ENCODE results near the gene FBXO30.

The FBXO30 gene

DNA sequence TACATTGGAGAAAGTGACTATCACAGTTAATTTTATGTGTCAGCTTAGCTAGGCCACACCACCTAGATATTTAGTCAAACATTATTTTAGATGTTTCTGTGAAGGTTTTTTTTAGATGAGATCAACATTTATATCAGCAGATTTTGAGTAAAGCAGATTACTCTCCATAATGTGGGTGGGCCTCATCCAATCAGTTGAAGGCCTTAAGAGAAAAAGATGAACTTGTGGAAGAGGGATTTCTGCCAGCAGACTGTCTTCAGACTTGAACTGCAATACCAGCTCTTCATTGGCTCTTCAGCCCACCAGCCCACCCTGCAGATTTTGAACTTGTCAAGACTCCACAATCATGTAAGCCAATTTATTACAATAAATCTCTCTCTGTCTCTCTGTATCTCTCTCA, 25.1 kb upstream of the FBXO30 start:
- Histone ChIP-seq H3K36me3 (no peaks in the 10 kb centered on the region), H3K27ac (no peak overlapping the region), H3K4me1 (peaks cover 0 to 19% (median 3%) of the 10 kb centered on the region in 4 donors), H3K27me3 (no peaks in the 10 kb centered on the region), H3K9me3 (no peaks in the 10 kb centered on the region), H3K4me3 (no peak overlapping the region)
- intact Hi-C loops (cut with DNase I; ENCODE audit: low total_unique reads), result no loop called here
- TF ChIP-seq, protein P1, sequence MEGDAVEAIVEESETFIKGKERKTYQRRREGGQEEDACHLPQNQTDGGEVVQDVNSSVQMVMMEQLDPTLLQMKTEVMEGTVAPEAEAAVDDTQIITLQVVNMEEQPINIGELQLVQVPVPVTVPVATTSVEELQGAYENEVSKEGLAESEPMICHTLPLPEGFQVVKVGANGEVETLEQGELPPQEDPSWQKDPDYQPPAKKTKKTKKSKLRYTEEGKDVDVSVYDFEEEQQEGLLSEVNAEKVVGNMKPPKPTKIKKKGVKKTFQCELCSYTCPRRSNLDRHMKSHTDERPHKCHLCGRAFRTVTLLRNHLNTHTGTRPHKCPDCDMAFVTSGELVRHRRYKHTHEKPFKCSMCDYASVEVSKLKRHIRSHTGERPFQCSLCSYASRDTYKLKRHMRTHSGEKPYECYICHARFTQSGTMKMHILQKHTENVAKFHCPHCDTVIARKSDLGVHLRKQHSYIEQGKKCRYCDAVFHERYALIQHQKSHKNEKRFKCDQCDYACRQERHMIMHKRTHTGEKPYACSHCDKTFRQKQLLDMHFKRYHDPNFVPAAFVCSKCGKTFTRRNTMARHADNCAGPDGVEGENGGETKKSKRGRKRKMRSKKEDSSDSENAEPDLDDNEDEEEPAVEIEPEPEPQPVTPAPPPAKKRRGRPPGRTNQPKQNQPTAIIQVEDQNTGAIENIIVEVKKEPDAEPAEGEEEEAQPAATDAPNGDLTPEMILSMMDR (IDR thresholded peaks at IDR 0.05), result no peak
- DNase-seq, result no peak

- DNase-seq, result no peak
- TF ChIP-seq, protein P1 (IDR thresholded peaks at IDR 0.05), result no peak
- Histone ChIP-seq H3K4me3 (no peak overlapping the region), H3K9me3 (no peaks in the 10 kb centered on the region), H3K27ac (no peak overlapping the region), H3K36me3 (no peaks in the 10 kb centered on the region), H3K27me3 (no peaks in the 10 kb centered on the region), H3K4me1 (peaks cover 0 to 10% (median 3%) of the 10 kb centered on the region in 4 donors)
- intact Hi-C loops (cut with DNase I; ENCODE audit: low total_unique reads), result no loop called here
These were observed 23.7 kb upstream of the FBXO30 start for GRCh38 chr6:145838305-145838704.

DNA sequence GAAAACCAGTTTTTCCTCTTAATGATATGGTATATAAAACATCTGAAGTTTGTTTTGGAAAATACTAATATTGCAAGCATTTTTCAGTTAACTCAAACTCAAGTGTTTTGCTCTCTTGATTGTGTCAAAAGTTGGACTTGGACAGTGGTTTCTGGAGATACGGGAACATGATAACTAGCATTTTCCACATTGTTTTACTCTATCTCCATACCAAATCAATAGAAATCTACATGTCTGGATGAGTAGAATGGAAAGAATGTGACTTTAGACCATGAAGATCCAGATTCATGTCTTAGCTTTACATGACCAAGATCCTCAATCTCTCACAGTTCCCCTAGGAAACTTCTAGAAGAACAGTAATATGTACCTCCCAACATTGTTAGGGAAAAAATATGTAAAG, 22.2 kb upstream of the FBXO30 start:
- Histone ChIP-seq H3K9me3 (no peaks in the 10 kb centered on the region), H3K4me1 (no peaks in the 10 kb centered on the region), H3K4me3 (no peak overlapping the region), H3K27me3 (no peaks in the 10 kb centered on the region), H3K27ac (no peak overlapping the region), H3K36me3 (no peaks in the 10 kb centered on the region)
- intact Hi-C loops (cut with DNase I; ENCODE audit: low total_unique reads), result no loop called here
- TF ChIP-seq, protein P1 (IDR thresholded peaks at IDR 0.05), result no peak
- no peak for DNase-seq

DNA sequence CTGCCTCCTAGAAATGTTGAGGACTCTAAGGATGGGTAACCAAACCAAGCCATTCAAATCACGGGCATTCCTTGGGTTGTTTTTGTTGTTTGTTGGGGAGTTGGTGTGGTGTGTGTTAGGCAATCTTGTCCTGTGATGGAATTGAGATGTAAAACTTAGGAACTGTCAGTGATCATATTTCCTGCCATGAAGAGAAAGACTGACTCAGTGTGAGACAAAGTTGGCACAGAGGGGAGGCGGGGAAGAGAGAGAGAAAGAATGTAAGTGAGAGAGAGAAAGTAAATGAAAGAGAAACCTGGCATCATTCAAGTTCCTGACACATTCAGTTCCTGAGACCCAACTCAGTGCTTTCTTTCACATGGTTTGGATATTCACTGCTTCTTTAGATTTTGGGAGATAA, 21.6 kb upstream of the FBXO30 start:
- TF ChIP-seq, protein P1 (IDR thresholded peaks at IDR 0.05), result no peak
- Histone ChIP-seq H3K9me3 (no peaks in the 10 kb centered on the region), H3K4me1 (no peaks in the 10 kb centered on the region), H3K27me3 (no peaks in the 10 kb centered on the region), H3K27ac (no peak overlapping the region), H3K36me3 (no peaks in the 10 kb centered on the region), H3K4me3 (no peak overlapping the region)
- no peak for DNase-seq
- intact Hi-C loops (cut with DNase I; ENCODE audit: low total_unique reads), result no loop called here

DNA sequence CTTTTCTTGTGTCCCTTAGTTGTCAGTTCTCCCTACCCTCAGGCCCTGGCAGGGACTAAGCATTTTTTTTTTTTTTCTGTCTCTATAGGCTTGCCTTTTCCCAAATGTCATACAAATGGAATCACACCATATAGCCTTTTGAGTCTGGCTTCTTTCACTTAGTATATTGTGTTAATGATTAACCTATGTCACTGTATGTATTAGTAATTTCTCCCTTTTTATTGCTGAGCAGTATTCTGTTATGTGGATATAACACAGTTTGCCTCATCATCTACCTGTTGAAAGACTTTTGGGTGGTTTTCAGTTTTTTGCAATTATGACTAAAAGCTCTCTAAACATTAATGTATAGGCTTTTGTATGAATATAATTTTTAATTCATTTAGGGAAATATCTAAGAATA, 16.0 kb upstream of the FBXO30 start:
- no peak for DNase-seq
- H3K4me3 ChIP-seq, result no peak overlapping the region
- intact Hi-C loops (cut with DNase I; ENCODE audit: low total_unique reads), result no loop called here
- H3K27me3 ChIP-seq, result no peaks in the 10 kb centered on the region
- H3K4me1 ChIP-seq, result peaks cover 0 to 18% (median 0%) of the 10 kb centered on the region in 4 donors
- TF ChIP-seq, protein P1 (IDR thresholded peaks at IDR 0.05), result no peak
- H3K36me3 ChIP-seq, result no peaks in the 10 kb centered on the region
- no peak overlapping the region for H3K27ac ChIP-seq
- H3K9me3 ChIP-seq, result no peaks in the 10 kb centered on the region

- Histone ChIP-seq H3K9me3 (no peaks in the 10 kb centered on the region), H3K4me1 (peaks cover 0 to 18% (median 0%) of the 10 kb centered on the region in 4 donors), H3K36me3 (no peaks in the 10 kb centered on the region), H3K27me3 (no peaks in the 10 kb centered on the region), H3K27ac (no peak overlapping the region), H3K4me3 (no peak overlapping the region)
- no peak for DNase-seq
- intact Hi-C loops (cut with DNase I; ENCODE audit: low total_unique reads), result no loop called here
- TF ChIP-seq, protein P1 (IDR thresholded peaks at IDR 0.05), result no peak
These were observed 15.4 kb upstream of the FBXO30 start for GRCh38 chr6:145829950-145830349.

Data from tibial artery (tissue), 4 donors.